ENCODE results near the gene IL6R. TPM values are rescaled to one million over a fixed set of nuclear protein-coding genes. Genes with fewer than 3 reads are reported as not detected.

The IL6R gene
- total and polyA plus RNA-seq, 5 donors, result 5.7 to 13.2 (median 11.6) TPM

DNA sequence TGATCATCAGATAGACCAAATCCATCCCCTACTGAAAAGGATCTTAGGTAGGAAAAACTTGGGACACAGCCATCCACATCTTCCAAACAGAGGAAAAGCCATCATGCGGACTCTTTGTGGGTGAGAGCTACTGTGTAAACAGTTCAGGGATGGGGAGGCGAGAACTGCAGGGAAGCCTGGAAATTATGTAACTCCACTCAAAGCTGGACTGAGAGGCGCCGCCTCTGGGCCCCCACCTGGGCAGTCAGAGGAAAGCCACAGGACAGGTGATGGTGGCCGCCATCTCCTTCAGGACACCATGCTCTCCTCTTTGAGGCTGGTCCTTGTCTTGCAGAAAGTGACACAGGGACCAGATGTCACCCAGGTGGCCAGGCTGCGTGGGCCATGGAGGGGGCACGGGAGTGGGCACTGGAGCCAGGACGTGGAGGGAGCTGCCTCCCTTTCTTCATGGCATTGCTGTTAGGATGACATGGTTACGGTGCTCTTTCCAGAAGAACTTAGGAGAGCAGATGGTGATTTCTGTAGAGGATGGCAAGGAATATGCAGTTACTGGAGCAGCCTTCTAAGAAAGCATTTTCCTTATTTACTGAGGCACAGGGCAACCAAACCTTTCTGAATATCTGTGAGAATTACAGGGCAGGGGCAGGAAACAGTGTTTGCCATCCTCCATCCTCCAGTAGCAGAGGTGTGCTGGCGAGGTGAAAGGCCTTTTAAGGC, 64.9 kb downstream of the IL6R start:
- 93% methylated on average over 10 of the region's 10 CpGs for WGBS
- DNase-seq, result peak in 1 of 3 donors; percentile 33
- Histone ChIP-seq H3K27ac (ENCODE audit: low read length) (no peak overlapping the region), H3K9me3 (ENCODE audit: control insufficient read depth, low read length) (no peaks in the 10 kb centered on the region), H3K27me3 (ENCODE audit: control insufficient read depth, insufficient read depth) (no peaks in the 10 kb centered on the region), H3K4me1 (ENCODE audit: control insufficient read depth, insufficient read depth, low read length) (peaks cover 2% of the 10 kb centered on the region), H3K4me3 (ENCODE audit: low read length) (no peak overlapping the region)
- ATAC-seq, result no peak
- intact Hi-C loops (cut with DNase I), result loop anchor here in 1 of 4 donors (10.0 kb wide), 1 partner anchor 75 kb away; no protein-coding TSS in a partner anchor

DNA sequence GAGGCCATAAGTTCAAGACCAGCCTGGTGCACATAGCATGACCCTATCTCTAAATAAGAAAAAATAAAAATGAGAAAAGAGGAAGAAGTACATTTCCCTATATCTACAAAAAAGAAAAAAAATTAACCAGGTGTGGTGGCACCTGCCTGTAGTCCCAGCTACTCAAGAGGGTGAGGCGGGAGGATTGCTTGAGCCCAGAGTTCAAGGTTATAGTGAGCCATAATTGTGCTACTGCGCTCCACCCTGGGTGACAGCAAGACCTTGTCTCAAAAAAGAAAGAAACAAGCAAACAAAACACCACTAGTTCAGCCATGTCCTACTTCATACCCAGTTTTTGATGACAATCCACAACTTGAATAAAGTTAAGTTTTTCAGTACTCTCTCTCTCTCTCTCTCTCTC, 66.2 kb downstream of the IL6R start:
- H3K4me1 ChIP-seq (ENCODE audit: control insufficient read depth, insufficient read depth, low read length), result no peaks in the 10 kb centered on the region
- H3K4me3 ChIP-seq (ENCODE audit: low read length), result no peak overlapping the region
- H3K27me3 ChIP-seq (ENCODE audit: control insufficient read depth, insufficient read depth), result no peaks in the 10 kb centered on the region
- ATAC-seq (no peak), DNase-seq (no peak)
- H3K9me3 ChIP-seq (ENCODE audit: control insufficient read depth, low read length), result no peaks in the 10 kb centered on the region
- WGBS, result 95% methylated on average over 2 of the region's 2 CpGs
- intact Hi-C loops (cut with DNase I), result no loop called here
- H3K27ac ChIP-seq (ENCODE audit: low read length), result no peak overlapping the region

GRCh38 chr1:154474802-154475201, 69.7 kb downstream of the IL6R start:
- WGBS, result 48% methylated on average over 3 of the region's 3 CpGs
- intact Hi-C loops (cut with DNase I), result no loop called here

GRCh38 chr1:154476791-154477190, 71.6 kb downstream of the IL6R start:
- no peak overlapping the region for H3K4me3 ChIP-seq (ENCODE audit: low read length)
- no peaks in the 10 kb centered on the region for H3K9me3 ChIP-seq (ENCODE audit: control insufficient read depth, low read length)
- ATAC-seq (no peak), DNase-seq (no peak)
- WGBS, result 100% methylated on average over 1 of the region's 1 CpG
- no peaks in the 10 kb centered on the region for H3K27me3 ChIP-seq (ENCODE audit: control insufficient read depth, insufficient read depth)
- intact Hi-C loops (cut with DNase I), result no loop called here
- H3K4me1 ChIP-seq (ENCODE audit: control insufficient read depth, insufficient read depth, low read length), result no peaks in the 10 kb centered on the region
- no peak overlapping the region for H3K27ac ChIP-seq (ENCODE audit: low read length)

More at GRCh38 chr1:154474802-154475201, 69.7 kb downstream of the IL6R start:
- DNase-seq, result peak in 2 of 3 donors; percentile 58 to 73
- peak; percentile 53 to 65 for ATAC-seq
- no peak overlapping the region for H3K27ac ChIP-seq (ENCODE audit: low read length)
- H3K4me3 ChIP-seq (ENCODE audit: low read length), result no peak overlapping the region
- no peaks in the 10 kb centered on the region for H3K27me3 ChIP-seq (ENCODE audit: control insufficient read depth, insufficient read depth)
- H3K4me1 ChIP-seq (ENCODE audit: control insufficient read depth, insufficient read depth, low read length), result no peaks in the 10 kb centered on the region
- H3K9me3 ChIP-seq (ENCODE audit: control insufficient read depth, low read length), result no peaks in the 10 kb centered on the region

- Histone ChIP-seq H3K9me3 (ENCODE audit: control insufficient read depth, low read length) (no peaks in the 10 kb centered on the region), H3K4me3 (ENCODE audit: low read length) (no peak overlapping the region), H3K27me3 (ENCODE audit: control insufficient read depth, insufficient read depth) (no peaks in the 10 kb centered on the region), H3K4me1 (ENCODE audit: control insufficient read depth, insufficient read depth, low read length) (no peaks in the 10 kb centered on the region), H3K27ac (ENCODE audit: low read length) (no peak overlapping the region)
- WGBS, result 89% methylated on average over 8 of the region's 8 CpGs
- DNase-seq (no peak), ATAC-seq (no peak)
- intact Hi-C loops (cut with DNase I), result no loop called here
Measured at GRCh38 chr1:154478013-154478412, 72.9 kb downstream of the IL6R start.

DNA sequence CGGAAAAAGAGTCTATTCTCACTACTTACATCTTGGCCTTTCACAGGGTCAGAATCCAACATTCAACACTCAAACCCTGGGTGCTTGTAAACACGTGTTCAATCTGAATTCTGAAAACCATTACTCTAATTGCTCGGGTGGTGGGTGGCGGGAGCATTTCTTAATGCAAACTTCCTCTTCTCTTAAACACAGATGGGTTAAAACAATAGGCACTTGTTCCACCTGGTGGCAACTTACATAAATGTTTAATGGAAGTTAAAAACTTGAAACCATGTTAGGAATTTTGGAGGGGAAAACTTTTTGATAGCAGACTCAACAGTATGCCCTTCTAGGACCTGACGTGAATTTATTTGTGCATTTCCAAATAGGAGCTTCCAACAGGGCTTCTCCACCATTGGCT, 73.5 kb downstream of the IL6R start:
- no peak for ATAC-seq
- 63% methylated on average over 5 of the region's 5 CpGs for WGBS
- Histone ChIP-seq H3K4me3 (ENCODE audit: low read length) (no peak overlapping the region), H3K4me1 (ENCODE audit: control insufficient read depth, insufficient read depth, low read length) (no peaks in the 10 kb centered on the region), H3K9me3 (ENCODE audit: control insufficient read depth, low read length) (no peaks in the 10 kb centered on the region), H3K27ac (ENCODE audit: low read length) (no peak overlapping the region), H3K27me3 (ENCODE audit: control insufficient read depth, insufficient read depth) (no peaks in the 10 kb centered on the region)
- intact Hi-C loops (cut with DNase I), result no loop called here
- no peak for DNase-seq

DNA sequence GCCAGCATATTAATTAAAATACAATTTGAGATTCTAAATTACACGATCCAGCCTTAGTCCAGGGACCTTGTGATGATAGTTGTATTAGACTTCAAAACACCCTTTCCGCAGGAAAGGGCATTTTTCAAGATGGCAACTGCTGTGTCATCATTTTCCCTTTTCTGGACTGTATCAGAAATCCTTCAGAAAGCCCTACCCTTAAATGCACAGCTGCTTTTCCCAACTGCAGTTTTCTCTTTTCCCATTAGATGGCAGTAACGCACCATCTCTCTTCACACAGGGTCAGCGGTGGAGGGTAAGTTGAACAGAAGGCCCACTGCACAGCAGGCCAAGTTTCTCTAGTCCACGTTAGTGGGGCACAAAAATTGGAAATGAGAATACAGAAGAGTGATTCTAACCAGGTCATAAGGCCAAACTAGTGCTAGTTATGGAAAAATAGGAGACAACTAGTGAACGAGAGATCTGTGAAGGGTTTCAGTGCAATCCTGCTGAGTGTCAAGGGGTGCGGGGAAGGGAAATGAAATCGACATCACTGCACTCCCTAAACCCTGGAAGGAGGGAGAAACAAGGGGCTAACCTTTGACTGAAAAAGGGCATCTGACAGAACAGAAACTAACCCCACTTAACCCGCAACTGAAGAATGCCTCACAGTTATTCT, 74.8 kb downstream of the IL6R start:
- no peak overlapping the region for H3K27ac ChIP-seq (ENCODE audit: low read length)
- DNase-seq, result peak in 2 of 3 donors; percentile 44 to 62
- 31% methylated on average over 9 of the region's 9 CpGs for WGBS

GRCh38 chr1:154481053-154481452, 75.9 kb downstream of the IL6R start:
- no peaks in the 10 kb centered on the region for H3K27me3 ChIP-seq (ENCODE audit: control insufficient read depth, insufficient read depth)
- no peaks in the 10 kb centered on the region for H3K4me1 ChIP-seq (ENCODE audit: control insufficient read depth, insufficient read depth, low read length)
- ATAC-seq (no peak), DNase-seq (no peak)
- intact Hi-C loops (cut with DNase I), result loop anchor here in 2 of 4 donors (5.0 to 10.0 kb wide), 2 partner anchors 66 to 394 kb away; partner anchors contain the start of gene KCNN3 (in 1 of the 2)
- H3K27ac ChIP-seq (ENCODE audit: low read length), result no peak overlapping the region
- WGBS, result 55% methylated on average over 1 of the region's 1 CpG
- no peak overlapping the region for H3K4me3 ChIP-seq (ENCODE audit: low read length)
- H3K9me3 ChIP-seq (ENCODE audit: control insufficient read depth, low read length), result no peaks in the 10 kb centered on the region

More for the DNA sequence above, 74.8 kb downstream of the IL6R start:
- peak; percentile 83 to 91 for ATAC-seq
- no peaks in the 10 kb centered on the region for H3K9me3 ChIP-seq (ENCODE audit: control insufficient read depth, low read length)
- H3K4me1 ChIP-seq (ENCODE audit: control insufficient read depth, insufficient read depth, low read length), result no peaks in the 10 kb centered on the region
- intact Hi-C loops (cut with DNase I), result loop anchor here in 2 of 4 donors (5.0 to 10.0 kb wide), 2 partner anchors 67 to 395 kb away; partner anchors contain the start of gene KCNN3 (in 1 of the 2)
- H3K27me3 ChIP-seq (ENCODE audit: control insufficient read depth, insufficient read depth), result no peaks in the 10 kb centered on the region
- no peak overlapping the region for H3K4me3 ChIP-seq (ENCODE audit: low read length)

- peak overlapping the region; percentile 77 for H3K27ac ChIP-seq (ENCODE audit: low read length)
Measured at GRCh38 chr1:154483941-154484803, 79.0 kb downstream of the IL6R start.

DNA sequence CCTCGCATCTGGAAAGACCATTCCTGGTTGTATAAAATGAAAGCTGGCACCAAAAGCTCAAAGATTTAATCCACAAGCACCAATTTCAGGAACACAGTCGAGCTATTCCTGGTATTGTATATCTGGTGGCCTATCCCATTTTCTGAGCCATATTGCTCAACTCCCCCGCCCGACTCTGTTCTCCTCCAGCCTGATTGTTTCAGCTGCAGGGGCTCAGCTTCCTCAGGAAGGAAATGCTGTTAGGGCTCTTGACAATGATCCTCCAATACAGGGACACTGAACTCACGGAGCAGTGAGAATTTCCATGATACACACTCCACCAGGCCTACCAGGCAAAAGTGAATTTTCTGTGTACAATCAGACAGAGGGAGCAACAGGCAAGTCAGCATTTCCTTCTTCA, 80.0 kb downstream of the IL6R start:
- no peaks in the 10 kb centered on the region for H3K9me3 ChIP-seq (ENCODE audit: control insufficient read depth, low read length)
- no peak overlapping the region for H3K27ac ChIP-seq (ENCODE audit: low read length)
- DNase-seq, result peak; percentile 70 to 80 (median 77)
- no peaks in the 10 kb centered on the region for H3K27me3 ChIP-seq (ENCODE audit: control insufficient read depth, insufficient read depth)
- H3K4me3 ChIP-seq (ENCODE audit: low read length), result no peak overlapping the region
- peak; percentile 88 to 95 for ATAC-seq
- 61% methylated on average over 5 of the region's 5 CpGs for WGBS
- intact Hi-C loops (cut with DNase I), result loop anchor here in 1 of 4 donors (10.0 kb wide), 1 partner anchor 390 kb away; the partner anchor contains the start of gene KCNN3
- peaks cover 3% of the 10 kb centered on the region for H3K4me1 ChIP-seq (ENCODE audit: control insufficient read depth, insufficient read depth, low read length)

More at GRCh38 chr1:154483941-154484803, 79.0 kb downstream of the IL6R start:
- intact Hi-C loops (cut with DNase I), result loop anchor here in 2 of 4 donors (5.0 to 10.0 kb wide), 2 partner anchors 63 to 391 kb away; partner anchors contain the start of gene KCNN3 (in 1 of the 2)
- Histone ChIP-seq H3K4me1 (ENCODE audit: control insufficient read depth, insufficient read depth, low read length) (peaks cover 3% of the 10 kb centered on the region), H3K27me3 (ENCODE audit: control insufficient read depth, insufficient read depth) (no peaks in the 10 kb centered on the region), H3K9me3 (ENCODE audit: control insufficient read depth, low read length) (no peaks in the 10 kb centered on the region), H3K4me3 (ENCODE audit: low read length) (no peak overlapping the region)
- WGBS, result 68% methylated on average over 14 of the region's 14 CpGs
- DNase-seq (no peak), ATAC-seq (peak; percentile 48 to 83)

Measured in right cardiac atrium (tissue), 5 donors.